ENCODE results near the gene KRT85. TPM values are rescaled to one million over a fixed set of nuclear protein-coding genes. Genes with fewer than 3 reads are reported as not detected.

KRT85 gene
- polyA plus RNA-seq, 2 of the 4 experiments (the other 2 are of a cell fraction): 3.7 TPM; not detected in 1

DNA sequence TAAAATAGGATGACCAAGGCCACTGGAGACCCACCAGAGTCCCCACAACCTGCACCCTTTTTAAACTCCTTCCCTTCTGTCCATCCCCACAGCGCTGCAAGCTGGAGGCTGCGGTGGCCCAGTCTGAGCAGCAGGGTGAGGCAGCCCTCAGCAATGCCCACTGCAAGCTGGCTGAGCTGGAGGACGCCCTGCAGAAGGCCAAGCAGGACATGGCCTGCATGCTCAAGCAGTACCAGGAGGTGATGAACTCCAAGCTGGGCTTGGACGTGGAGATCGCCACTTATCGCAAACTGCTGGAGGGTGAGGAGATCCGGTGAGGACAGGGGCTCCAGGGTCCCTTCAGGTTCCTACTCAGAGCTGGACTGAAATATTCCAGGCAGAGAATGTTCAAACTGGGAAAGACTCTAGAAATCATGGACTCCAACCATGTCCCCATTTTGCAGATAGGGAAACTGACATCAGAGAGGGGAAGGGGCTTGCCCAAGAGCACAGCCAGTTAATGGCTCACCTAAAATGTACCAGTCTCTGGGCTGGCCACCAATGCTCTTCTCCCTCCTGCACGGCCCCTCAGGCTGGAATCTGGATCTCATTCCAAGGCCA is 17.2 kb downstream of the KRT85 start:
- Histone ChIP-seq H3K9me3 (no peaks in the 10 kb centered on the region), H3K27ac (no peak overlapping the region), H3K4me2 (no peak overlapping the region), H3K4me1 (peaks cover 14% of the 10 kb centered on the region), H3K4me3 (no peak overlapping the region)
- no peak for TF ChIP-seq EP300 (IDR thresholded peaks at IDR 0.05)
- TF ChIP-seq EHMT2 (IDR thresholded peaks at IDR 0.05; ENCODE audit: low read depth): no peak
- ATAC-seq: no peak
- CTCF ChIA-PET: interaction anchor here (0.7 to 4.2 kb wide), 11 partner anchors 10 to 631 kb away, joined by 3 to 21 read pairs (median 6); no protein-coding TSS in a partner anchor
- no peak for DNase-seq (ENCODE audit: low read depth in 1 of 2, low spot score in 1 of 2)
- POLR2A ChIA-PET: no interaction called here
- 89% methylated on average over 8 of the region's 8 CpGs for WGBS (ENCODE audit: missing lambda C conversion rate)
- no peak for FAIRE-seq

DNA sequence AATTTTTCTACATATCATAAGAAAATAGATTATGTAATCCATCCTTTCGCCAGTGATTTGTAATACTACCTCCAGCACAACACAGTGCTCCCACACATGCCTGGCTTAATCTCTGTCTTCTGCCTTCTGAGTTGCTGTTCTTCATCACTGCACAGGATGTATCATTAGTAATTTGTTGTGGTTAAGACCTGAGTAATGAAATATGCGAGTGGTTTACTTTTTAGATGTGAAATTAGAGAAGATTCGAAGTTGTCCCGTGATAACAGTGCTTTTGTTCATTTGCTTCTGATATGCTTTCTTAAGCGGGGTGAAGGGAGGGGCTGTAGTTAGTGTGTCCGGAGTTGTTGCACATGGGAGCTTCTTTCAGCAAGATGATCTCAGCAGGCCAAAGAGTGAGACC is 18.1 kb downstream of the KRT85 start:
- TF ChIP-seq ESRRA (IDR thresholded peaks at IDR 0.05; ENCODE audit: borderline replicate concordance, low read length): no peak
- TF ChIP-seq, protein P1, sequence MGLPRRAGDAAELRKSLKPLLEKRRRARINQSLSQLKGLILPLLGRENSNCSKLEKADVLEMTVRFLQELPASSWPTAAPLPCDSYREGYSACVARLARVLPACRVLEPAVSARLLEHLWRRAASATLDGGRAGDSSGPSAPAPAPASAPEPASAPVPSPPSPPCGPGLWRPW (IDR thresholded peaks at IDR 0.05): no peak
- TF ChIP-seq CEBPB (IDR thresholded peaks at IDR 0.05): no peak
- no peak for TF ChIP-seq HDAC2 (IDR thresholded peaks at IDR 0.05)
- TF ChIP-seq, protein P2, sequence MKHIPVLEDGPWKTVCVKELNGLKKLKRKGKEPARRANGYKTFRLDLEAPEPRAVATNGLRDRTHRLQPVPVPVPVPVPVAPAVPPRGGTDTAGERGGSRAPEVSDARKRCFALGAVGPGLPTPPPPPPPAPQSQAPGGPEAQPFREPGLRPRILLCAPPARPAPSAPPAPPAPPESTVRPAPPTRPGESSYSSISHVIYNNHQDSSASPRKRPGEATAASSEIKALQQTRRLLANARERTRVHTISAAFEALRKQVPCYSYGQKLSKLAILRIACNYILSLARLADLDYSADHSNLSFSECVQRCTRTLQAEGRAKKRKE (CRISPR knock-in tag; IDR thresholded peaks at IDR 0.05; ENCODE audit: low read depth): no peak
- TF ChIP-seq, protein P3, sequence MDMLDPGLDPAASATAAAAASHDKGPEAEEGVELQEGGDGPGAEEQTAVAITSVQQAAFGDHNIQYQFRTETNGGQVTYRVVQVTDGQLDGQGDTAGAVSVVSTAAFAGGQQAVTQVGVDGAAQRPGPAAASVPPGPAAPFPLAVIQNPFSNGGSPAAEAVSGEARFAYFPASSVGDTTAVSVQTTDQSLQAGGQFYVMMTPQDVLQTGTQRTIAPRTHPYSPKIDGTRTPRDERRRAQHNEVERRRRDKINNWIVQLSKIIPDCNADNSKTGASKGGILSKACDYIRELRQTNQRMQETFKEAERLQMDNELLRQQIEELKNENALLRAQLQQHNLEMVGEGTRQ (IDR thresholded peaks at IDR 0.05): no peak
- no peak for TF ChIP-seq ZFP36 (IDR thresholded peaks at IDR 0.05; ENCODE audit: borderline replicate concordance, partially characterized antibody)
- TF ChIP-seq CBX8 (IDR thresholded peaks at IDR 0.05): no peak
- no peak for TF ChIP-seq NPAS2 (CRISPR knock-in tag; IDR thresholded peaks at IDR 0.05; ENCODE audit: borderline replicate concordance)
- TF ChIP-seq, protein P4, sequence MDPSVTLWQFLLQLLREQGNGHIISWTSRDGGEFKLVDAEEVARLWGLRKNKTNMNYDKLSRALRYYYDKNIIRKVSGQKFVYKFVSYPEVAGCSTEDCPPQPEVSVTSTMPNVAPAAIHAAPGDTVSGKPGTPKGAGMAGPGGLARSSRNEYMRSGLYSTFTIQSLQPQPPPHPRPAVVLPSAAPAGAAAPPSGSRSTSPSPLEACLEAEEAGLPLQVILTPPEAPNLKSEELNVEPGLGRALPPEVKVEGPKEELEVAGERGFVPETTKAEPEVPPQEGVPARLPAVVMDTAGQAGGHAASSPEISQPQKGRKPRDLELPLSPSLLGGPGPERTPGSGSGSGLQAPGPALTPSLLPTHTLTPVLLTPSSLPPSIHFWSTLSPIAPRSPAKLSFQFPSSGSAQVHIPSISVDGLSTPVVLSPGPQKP (IDR thresholded peaks at IDR 0.05; ENCODE audit: low read depth, low read length): no peak
- TF ChIP-seq POLR2A (IDR thresholded peaks at IDR 0.05; ENCODE audit: low read length): no peak
- TF ChIP-seq, protein P5, sequence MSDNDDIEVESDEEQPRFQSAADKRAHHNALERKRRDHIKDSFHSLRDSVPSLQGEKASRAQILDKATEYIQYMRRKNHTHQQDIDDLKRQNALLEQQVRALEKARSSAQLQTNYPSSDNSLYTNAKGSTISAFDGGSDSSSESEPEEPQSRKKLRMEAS (IDR thresholded peaks at IDR 0.05): no peak
- TF ChIP-seq, protein P6, sequence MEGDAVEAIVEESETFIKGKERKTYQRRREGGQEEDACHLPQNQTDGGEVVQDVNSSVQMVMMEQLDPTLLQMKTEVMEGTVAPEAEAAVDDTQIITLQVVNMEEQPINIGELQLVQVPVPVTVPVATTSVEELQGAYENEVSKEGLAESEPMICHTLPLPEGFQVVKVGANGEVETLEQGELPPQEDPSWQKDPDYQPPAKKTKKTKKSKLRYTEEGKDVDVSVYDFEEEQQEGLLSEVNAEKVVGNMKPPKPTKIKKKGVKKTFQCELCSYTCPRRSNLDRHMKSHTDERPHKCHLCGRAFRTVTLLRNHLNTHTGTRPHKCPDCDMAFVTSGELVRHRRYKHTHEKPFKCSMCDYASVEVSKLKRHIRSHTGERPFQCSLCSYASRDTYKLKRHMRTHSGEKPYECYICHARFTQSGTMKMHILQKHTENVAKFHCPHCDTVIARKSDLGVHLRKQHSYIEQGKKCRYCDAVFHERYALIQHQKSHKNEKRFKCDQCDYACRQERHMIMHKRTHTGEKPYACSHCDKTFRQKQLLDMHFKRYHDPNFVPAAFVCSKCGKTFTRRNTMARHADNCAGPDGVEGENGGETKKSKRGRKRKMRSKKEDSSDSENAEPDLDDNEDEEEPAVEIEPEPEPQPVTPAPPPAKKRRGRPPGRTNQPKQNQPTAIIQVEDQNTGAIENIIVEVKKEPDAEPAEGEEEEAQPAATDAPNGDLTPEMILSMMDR (IDR thresholded peaks at IDR 0.05): no peak
- ChIA-PET POLR2A (no interaction called here), CTCF (interaction anchor here (3.2 to 4.2 kb wide), 4 partner anchors 12 to 531 kb away, joined by 11 to 21 read pairs (median 14); no protein-coding TSS in a partner anchor)
- Histone ChIP-seq H3K4me2 (no peak overlapping the region), H3K4me1 (peaks cover 17% of the 10 kb centered on the region), H3K27ac (no peak overlapping the region), H3K9me3 (0 out of 3 replicates have a peak, but pooled peaks cover under 1% of the 10 kb centered on the region), H3K4me3 (no peak overlapping the region)
- ATAC-seq (no peak), FAIRE-seq (no peak), DNase-seq (ENCODE audit: low read depth in 1 of 2, low spot score in 1 of 2) (no peak)
- 88% methylated on average over 6 of the region's 6 CpGs for WGBS (ENCODE audit: missing lambda C conversion rate)
